Right hindlimb (tissue), 1 donor: Measurements from ENCODE around the gene PEX13.
"Not testable (repeated sequence)": the region's sequence is repeated elsewhere in the genome, so short reads cannot be mapped to it uniquely, and the experiment has no call there.

Experiments
- DNase-seq: peaks from one replicate; pipeline ENCODE4 v3.0.0-alpha.2; 2018

PEX13 gene, protein sequence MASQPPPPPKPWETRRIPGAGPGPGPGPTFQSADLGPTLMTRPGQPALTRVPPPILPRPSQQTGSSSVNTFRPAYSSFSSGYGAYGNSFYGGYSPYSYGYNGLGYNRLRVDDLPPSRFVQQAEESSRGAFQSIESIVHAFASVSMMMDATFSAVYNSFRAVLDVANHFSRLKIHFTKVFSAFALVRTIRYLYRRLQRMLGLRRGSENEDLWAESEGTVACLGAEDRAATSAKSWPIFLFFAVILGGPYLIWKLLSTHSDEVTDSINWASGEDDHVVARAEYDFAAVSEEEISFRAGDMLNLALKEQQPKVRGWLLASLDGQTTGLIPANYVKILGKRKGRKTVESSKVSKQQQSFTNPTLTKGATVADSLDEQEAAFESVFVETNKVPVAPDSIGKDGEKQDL

GRCh38 chr2:61017556-61018317 is at the start of gene PEX13, which contains the start of gene PUS10:
TSS of gene PEX13 (plus strand) at chr2:61017720. CDS start at chr2:61017760, 40 bp downstream.
TSS of gene PUS10 (minus strand) at chr2:61018255. CDS start at chr2:61011890, 6,365 bp downstream.
- DNase-seq, result peak; percentile 90

DNA sequence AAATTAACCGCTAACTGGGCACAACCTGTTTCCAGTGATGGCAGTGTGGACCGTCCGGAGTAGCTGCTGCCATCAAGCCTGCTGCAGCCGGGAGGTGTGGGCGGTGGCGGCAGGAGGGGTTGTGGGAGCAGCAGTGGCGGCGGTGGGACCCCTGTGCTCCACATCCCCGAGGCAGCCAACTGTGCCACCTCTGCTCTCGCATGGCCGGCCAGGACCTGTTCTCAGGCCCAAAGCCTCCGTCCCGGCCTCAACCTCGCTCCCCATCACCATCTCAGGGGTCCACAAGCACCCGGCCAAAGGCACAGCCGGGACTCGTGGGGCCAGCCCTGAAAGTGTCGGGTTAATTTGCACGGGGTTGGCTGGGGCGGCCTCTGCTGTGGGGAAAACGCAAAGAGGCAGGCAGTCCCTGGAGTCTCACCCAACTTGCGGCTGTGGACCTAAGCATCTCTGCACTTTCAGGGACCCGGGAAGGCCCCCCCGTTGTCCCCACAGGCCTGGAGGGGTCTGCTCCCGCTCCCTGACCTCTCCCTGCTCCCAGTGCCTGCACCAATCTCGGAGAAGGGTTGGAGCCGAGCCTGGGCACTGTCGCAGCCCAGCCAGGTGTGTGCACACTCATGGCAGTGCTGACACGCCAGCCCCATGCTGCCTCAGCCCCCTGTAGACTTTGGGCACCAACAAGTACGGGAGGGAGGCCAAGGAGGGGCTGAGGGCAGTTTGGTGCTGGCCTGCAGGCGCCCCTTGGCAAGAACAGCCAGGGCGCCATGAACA is 44.4 kb upstream of the PEX13 start:
- DNase-seq, result no peak

DNA sequence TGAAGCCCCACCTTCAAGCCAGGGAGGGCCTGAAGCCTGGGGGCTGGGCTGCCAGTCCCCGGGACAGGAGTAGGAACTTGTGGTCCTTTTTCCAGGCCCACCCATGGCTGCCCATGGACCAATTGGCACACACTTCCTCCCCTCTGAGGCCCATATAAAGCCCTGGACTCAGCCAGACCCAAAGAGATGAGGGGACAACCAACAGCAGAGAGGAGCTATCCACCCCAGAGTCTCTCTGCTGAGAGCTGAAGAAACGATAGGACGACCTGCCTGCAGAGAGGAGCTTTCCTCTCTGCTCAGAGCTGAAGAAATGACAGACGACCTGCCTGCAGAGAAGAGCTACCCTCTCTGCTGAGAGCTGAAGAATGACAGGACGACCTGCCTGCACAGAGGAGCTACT is 43.8 kb upstream of the PEX13 start:
- DNase-seq, result no peak

DNA sequence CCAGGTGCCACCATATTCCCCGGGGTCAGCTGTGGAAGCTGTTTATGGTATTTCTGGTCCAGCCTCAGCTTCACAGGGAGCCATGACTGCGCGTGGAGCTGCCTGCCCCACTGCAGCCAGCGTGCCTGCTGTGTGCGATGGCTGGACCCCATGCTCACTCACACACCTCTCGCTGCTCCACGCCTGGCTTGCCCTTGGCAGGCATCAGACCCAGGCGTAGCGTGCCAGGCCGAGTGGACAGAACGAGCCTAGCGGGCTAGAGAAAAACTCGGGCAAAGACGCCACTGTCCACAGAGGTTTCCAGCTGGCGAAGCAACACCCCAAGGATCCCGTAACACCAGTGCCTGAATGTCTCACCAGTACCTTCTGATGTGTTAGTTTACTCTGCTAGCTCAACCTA is 42.9 kb upstream of the PEX13 start:
- DNase-seq, result no peak

DNA sequence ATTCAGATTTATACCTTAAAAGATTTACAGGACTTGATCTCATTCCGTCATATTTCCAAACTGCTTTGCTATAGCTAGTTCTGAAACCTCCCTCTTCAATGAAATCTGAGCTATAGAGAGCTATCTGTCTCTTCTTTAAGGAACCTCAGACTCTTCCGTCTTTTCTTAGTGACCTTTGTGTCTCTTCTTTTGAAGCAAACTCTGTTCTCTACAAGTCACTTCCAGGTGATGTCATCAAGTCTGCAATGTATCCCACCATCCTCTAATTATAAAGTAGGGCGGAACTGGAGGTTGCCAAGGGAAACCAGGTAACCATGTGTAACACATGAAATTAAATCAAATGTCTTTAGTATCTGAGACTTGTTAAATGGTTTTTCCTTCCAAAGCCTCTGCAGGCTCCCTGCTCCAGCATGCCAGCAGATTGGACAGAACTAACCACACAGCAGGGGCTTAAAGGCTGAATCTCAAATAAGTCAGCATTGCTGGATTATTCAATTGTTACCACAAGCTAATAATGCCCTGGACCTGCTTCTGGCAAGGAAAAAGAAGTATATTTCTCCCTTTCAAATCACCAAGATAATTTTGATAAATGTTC is 41.2 kb upstream of the PEX13 start:
- no peak for DNase-seq

GRCh38 chr2:60976875-60977561 is 40.5 kb upstream of the PEX13 start:
- DNase-seq, result no peak

DNA sequence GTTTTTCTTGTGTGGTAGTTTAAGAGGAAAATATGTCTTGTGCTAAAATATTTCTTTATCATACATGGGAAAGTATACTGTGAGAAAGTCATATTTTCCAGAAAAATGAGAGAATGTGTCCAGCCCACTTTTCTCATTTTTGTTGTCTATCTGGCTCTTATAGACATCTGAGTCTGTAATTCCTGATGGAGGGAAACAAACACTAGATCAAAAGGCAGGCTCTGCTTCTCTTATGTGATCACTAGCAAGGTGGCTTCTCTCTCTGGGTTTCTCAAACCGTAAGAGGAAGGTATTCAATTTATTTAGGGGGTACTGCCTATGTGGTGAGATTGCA is 40.0 kb upstream of the PEX13 start:
- no peak for DNase-seq

GRCh38 chr2:60979231-60979630 is 38.3 kb upstream of the PEX13 start:
- no peak for DNase-seq

DNA sequence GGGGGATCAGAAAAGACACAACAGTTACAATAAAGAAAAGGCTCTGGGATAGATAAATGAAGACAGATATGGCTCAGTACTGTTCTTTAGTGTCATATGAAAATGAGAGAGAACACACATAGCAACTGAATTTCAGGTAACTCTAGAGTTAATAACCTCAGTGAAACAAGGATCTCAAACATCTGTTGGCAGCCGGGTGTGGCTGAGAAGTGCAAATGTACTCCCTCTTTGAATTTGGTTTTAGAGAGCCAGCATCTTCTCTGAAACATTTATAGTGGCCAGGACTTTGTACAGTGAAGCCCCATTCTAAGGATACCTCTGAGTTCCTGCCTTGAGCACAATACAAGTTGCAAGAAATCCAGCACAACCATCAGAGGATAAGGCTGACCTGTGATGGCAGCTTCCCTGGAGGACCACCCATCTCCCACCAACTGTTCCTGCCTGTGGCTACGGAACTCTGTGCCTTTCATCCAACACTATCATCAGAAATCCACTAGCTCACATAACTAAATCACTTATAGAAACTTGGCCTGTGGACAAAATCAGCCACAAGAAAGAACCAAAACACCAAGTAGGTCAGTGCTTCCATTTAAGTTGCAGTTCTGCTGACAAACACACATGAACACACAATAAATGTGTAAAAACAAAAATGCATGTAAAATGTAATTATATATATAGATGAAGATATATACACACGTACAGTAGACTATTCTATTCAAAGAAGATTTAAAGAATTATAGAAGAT is 37.3 kb upstream of the PEX13 start:
- DNase-seq, result no peak

- DNase-seq, result not testable (repeated sequence)
Measured at GRCh38 chr2:60982066-60982465, 35.5 kb upstream of the PEX13 start.

DNA sequence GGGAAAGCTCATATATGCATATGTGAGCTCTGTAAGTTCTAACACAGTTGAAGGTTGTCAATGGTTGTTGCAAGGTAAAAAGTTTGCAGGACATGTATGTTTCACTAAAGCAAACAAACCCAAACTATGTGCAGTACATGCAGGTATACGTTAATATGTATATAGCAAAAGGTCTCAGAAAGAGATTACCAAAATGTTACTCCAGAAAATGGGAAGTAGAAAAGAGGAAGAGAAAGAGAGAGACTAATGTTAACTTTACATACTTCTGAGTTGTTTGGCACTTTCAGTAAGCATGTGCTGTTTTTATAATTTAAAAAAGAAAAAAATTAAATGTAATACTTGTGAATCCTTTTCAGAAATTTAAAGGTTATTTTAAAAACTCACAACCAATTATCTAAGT is 32.8 kb upstream of the PEX13 start:
- DNase-seq, result no peak

DNA sequence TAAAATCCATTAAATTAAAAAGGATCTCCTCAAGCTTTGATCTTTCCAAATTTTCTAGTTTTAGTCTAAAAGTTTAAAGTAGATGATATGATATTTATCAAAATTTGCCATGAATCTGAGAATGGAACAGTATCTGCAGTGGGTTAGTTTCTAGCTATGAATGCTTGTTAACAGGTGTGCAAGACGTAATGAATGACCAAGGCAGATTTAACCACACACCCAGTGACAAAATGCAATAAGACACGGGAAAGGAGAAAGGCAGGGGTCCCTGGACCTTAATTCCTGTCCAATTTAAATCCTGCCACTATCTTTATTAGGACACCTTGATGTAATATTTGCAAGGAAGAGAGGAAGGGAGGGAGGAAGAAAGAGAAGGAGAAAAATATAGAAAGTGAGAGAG is 30.5 kb upstream of the PEX13 start:
- no peak for DNase-seq

- not testable (repeated sequence) for DNase-seq
Measured at GRCh38 chr2:60987656-60988055, 29.9 kb upstream of the PEX13 start.

- no peak for DNase-seq
Measured at GRCh38 chr2:60989259-60989658, 28.3 kb upstream of the PEX13 start.

DNA sequence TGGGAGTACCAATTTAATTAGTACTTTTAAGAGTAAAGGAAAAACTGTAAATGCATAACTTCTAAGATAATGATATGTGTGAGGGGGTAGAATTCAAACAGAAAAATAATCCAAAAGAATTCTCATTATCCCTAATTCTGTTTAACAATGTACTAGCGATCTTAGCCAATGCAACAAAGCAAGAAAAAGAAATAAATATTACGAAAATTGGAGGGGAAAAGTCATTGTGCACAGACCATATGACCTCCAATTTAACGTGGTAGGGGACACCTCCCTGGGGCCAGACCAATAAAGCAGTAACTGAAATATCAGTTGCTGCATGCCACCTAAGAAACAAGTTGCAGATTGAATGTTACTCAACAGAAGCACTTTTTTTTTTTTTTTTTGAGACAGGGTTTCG is 25.9 kb upstream of the PEX13 start:
- DNase-seq, result no peak

- no peak for DNase-seq
Measured at GRCh38 chr2:60992985-60993392, 24.5 kb upstream of the PEX13 start.

DNA sequence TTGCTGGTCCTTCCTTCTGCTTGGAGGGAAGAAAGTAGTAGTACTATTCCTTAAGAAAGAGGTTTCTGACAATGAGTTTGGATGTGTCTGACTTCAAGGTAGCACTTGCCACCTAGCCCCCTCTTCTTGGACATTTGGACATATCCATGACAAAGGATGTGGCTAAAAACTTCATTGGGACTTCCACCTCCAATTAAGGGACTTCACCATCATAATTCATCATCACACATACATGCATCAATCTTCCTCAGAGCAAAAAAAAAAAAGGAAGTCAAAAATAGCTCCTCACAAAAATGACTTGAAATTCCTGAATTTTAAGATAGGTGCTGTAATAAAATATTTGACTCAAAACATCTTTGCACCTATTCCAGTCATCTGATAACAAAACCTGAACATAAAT is 23.4 kb upstream of the PEX13 start:
- no peak for DNase-seq

GRCh38 chr2:60998628-60999545 is 18.6 kb upstream of the PEX13 start:
- no peak for DNase-seq

DNA sequence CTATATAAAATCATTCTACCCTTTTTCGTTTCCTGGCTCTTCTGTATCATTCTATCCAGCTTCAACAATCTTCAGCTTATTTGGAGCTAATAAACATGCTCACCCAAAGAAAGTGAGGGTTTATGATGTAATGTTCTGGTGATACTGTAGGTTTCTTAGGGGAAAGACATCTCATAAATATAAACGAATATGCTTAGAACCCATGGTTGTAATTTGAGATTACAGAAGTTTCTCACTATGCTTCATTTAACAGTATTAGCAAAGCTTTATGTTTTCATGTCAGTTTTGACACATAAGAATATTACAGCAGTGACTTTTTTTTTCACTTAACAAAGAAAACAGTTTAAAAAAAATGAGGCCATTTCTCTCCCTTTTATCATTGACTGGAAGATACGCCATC is 11.8 kb upstream of the PEX13 start:
- DNase-seq, result no peak

- DNase-seq, result no peak
Measured at GRCh38 chr2:61006486-61007105, 10.9 kb upstream of the PEX13 start.
